Measurements from ENCODE around the gene DCAF5. TPM values are rescaled to one million over a fixed set of nuclear protein-coding genes. Genes with fewer than 3 reads are reported as not detected.
"Not testable (repeated sequence)": the region's sequence is repeated elsewhere in the genome, so short reads cannot be mapped to it uniquely, and the experiment has no call there.

DCAF5 gene
- total RNA-seq, 1 experiment from 2014 or later: 29.1 TPM

DNA sequence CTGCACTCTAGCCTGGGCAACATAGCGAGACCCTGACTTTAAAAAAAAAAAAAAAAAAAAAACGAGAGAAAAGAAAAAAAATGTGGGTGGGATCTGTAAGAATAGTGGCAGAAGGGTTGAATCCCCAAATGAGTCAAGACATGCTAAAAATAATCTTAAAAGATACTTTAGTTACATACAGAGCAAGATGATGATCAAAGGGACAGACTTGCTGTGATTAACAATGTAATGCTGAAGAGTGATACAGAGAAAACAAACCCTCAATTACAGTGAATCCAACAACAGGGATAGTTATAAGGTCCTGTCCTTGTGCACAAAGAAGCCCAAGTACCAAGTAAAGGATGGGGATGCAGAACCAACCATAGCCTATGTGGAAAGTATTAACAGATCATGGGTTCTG is 80.3 kb downstream of the DCAF5 start:
- peaks cover 11% of the 10 kb centered on the region; the same call in 1 of the 2 replicates for H3K79me2 ChIP-seq (ENCODE audit: low read depth)
- H3K27me3 ChIP-seq (ENCODE audit: insufficient read depth, low read depth): no peaks in the 10 kb centered on the region
- no peak overlapping the region for H3K4me2 ChIP-seq
- TF ChIP-seq, protein P1, sequence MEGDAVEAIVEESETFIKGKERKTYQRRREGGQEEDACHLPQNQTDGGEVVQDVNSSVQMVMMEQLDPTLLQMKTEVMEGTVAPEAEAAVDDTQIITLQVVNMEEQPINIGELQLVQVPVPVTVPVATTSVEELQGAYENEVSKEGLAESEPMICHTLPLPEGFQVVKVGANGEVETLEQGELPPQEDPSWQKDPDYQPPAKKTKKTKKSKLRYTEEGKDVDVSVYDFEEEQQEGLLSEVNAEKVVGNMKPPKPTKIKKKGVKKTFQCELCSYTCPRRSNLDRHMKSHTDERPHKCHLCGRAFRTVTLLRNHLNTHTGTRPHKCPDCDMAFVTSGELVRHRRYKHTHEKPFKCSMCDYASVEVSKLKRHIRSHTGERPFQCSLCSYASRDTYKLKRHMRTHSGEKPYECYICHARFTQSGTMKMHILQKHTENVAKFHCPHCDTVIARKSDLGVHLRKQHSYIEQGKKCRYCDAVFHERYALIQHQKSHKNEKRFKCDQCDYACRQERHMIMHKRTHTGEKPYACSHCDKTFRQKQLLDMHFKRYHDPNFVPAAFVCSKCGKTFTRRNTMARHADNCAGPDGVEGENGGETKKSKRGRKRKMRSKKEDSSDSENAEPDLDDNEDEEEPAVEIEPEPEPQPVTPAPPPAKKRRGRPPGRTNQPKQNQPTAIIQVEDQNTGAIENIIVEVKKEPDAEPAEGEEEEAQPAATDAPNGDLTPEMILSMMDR (conservative IDR thresholded peaks at IDR 0.05): no peak
- TF ChIP-seq EZH2 (IDR thresholded peaks at IDR 0.05; ENCODE audit: low read depth): no peak
- H2AFZ ChIP-seq: no peak overlapping the region
- POLR2A ChIA-PET (ENCODE audit: unreplicated experiment): no interaction called here
- H3K9me2 ChIP-seq (ENCODE audit: insufficient read depth): no peaks in the 10 kb centered on the region
- H3K27ac ChIP-seq: no peak overlapping the region
- BruUV-seq (replicated peaks): no TSS peak
- no peaks in the 10 kb centered on the region; the same call in 1 of the 2 replicates for H4K20me1 ChIP-seq (ENCODE audit: insufficient read depth)
- no peak overlapping the region for H3K4me3 ChIP-seq
- no peak for DNase-seq
- H3F3A ChIP-seq (ENCODE audit: insufficient read depth, low read depth): peaks cover 3% of the 10 kb centered on the region; the same call in 1 of the 2 replicates
- peaks cover 16% of the 10 kb centered on the region for H3K4me1 ChIP-seq (replicated peaks; ENCODE audit: insufficient read depth)
- CTCF ChIA-PET: no interaction called here
- H3K9me3 ChIP-seq (ENCODE audit: insufficient read depth, low read depth): no peaks in the 10 kb centered on the region
- intact Hi-C loops (cut with micrococcal nuclease; ENCODE audit: unreplicated experiment): no loop called here
- peaks cover 9% of the 10 kb centered on the region; the same call in 1 of the 2 replicates for H3K36me3 ChIP-seq (ENCODE audit: low read depth)

DNA sequence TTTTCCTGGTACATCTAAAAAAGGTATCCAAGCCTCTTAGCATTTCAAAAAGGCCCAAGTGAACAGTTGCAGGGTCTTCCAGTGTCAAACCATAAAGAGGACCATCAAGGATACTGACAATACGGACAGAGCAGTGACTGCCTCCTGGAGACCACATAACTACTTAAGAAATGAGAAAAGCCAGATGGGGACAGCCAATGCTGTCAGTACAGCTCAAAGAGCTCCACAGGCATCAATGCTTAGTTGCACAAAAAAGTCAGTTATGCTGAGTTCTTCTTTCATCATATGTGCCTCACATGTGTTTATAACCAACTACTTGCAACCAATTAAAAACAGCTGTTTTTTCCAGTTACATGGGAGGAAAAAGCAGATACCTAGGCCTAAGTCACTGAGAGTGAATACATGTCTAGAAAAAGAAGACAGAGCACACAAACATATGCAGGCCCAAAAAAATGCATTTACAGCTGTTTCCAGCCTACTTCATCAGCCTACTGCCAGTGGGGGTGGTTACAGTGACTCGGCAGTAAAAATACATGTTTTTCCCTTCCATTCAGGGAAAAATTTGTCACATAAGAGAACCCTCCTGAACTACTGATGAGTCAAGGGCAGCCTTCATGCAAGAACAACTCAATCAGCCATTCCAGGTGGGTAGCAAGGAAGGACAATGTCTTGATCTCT is 84.0 kb downstream of the DCAF5 start:
- Histone ChIP-seq H3F3A (ENCODE audit: insufficient read depth, low read depth) (no peaks in the 10 kb centered on the region), H3K27ac (no peak overlapping the region), H3K4me3 (no peak overlapping the region), H2AFZ (no peak overlapping the region), H3K9me3 (ENCODE audit: insufficient read depth, low read depth) (no peaks in the 10 kb centered on the region), H3K9me2 (ENCODE audit: insufficient read depth) (no peaks in the 10 kb centered on the region), H3K4me1 (replicated peaks; ENCODE audit: insufficient read depth) (0 out of 2 replicates have a peak, but pooled peaks cover 6% of the 10 kb centered on the region), H3K27me3 (ENCODE audit: insufficient read depth, low read depth) (no peaks in the 10 kb centered on the region), H4K20me1 (ENCODE audit: insufficient read depth) (no peaks in the 10 kb centered on the region), H3K36me3 (ENCODE audit: low read depth) (peaks cover 9% of the 10 kb centered on the region; the same call in 1 of the 2 replicates), H3K79me2 (ENCODE audit: low read depth) (no peaks in the 10 kb centered on the region), H3K4me2 (no peak overlapping the region)
- DNase-seq: no peak
- TF ChIP-seq EZH2 (IDR thresholded peaks at IDR 0.05; ENCODE audit: low read depth): no peak
- TF ChIP-seq, protein P1 (conservative IDR thresholded peaks at IDR 0.05): no peak
- intact Hi-C loops (cut with micrococcal nuclease; ENCODE audit: unreplicated experiment): no loop called here
- POLR2A ChIA-PET (ENCODE audit: unreplicated experiment): interaction anchor here (0.6 kb wide), 1 partner anchor 107 kb away, joined by 9 read pairs; no protein-coding TSS in a partner anchor
- no TSS peak for BruUV-seq (replicated peaks)
- CTCF ChIA-PET: no interaction called here

DNA sequence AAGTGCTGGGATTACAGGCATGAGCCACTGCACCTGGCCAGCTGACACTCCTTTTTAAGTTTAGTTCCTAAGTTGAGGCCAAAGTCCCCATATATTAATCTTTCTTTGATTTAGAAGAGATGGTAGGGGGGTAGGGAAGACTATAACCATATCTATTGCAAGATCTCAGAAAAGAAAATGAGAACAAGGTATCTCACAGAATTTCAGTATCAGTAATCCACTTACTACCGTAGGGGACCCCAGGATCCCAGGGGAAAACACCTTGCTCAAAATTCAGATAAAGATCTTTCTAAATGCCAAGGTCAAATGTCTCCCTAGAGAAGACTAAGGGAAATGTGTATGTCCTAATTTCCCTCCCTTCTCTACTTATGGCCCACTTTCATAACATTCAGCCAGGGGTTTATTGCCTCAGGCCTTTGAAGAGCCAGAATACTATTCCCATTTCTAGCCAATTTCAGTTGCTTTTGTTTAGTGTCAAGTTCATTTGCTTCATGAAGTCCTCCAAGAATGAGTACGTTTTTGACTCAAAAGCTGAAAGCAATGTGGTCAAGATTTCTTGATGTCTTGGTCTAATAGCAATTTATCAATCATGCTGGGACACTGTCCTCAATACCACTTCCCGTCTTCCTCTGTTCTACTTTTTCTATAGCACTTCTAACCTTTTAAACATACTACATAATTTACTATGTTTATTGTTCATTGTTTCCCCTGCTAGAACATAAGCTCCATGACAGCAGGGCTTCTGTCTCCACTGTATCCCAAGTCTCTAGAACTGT is 86.3 kb downstream of the DCAF5 start:
- Histone ChIP-seq H3K27me3 (ENCODE audit: insufficient read depth, low read depth) (no peaks in the 10 kb centered on the region), H3K4me3 (no peak overlapping the region), H3K4me2 (no peak overlapping the region), H3K36me3 (ENCODE audit: low read depth) (peaks cover 14% of the 10 kb centered on the region), H4K20me1 (ENCODE audit: insufficient read depth) (no peaks in the 10 kb centered on the region), H2AFZ (no peak overlapping the region), H3K9me2 (ENCODE audit: insufficient read depth) (no peaks in the 10 kb centered on the region), H3K9me3 (ENCODE audit: insufficient read depth, low read depth) (no peaks in the 10 kb centered on the region), H3F3A (ENCODE audit: insufficient read depth, low read depth) (no peaks in the 10 kb centered on the region), H3K4me1 (replicated peaks; ENCODE audit: insufficient read depth) (0 out of 2 replicates have a peak, but pooled peaks cover 6% of the 10 kb centered on the region), H3K27ac (no peak overlapping the region), H3K79me2 (ENCODE audit: low read depth) (no peaks in the 10 kb centered on the region)
- CTCF ChIA-PET: no interaction called here
- DNase-seq: no peak
- TF ChIP-seq, protein P1 (conservative IDR thresholded peaks at IDR 0.05): no peak
- no peak for TF ChIP-seq EZH2 (IDR thresholded peaks at IDR 0.05; ENCODE audit: low read depth)
- intact Hi-C loops (cut with micrococcal nuclease; ENCODE audit: unreplicated experiment): no loop called here
- no TSS peak for BruUV-seq (replicated peaks)
- POLR2A ChIA-PET (ENCODE audit: unreplicated experiment): no interaction called here

DNA sequence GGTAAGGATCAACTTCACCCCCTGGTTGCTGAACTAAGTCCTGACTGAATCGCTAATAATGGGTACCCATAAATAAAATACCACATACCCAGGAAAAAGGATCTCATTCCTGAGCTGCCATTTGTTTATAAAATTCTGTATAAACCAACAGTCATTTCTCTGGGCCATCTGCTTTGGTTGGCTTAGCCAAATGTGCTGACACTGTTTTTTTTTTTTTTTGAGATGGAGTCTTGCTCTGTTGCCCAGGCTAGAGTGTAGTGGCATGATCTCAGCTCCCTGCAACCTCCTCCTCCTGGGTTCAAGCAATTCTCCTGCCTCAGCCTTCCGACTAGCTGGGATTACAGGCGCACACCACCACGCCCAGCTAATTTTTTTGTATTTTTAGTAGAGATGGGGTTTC is 87.0 kb downstream of the DCAF5 start:
- H3K27me3 ChIP-seq (ENCODE audit: insufficient read depth, low read depth); POLR2A ChIA-PET (ENCODE audit: unreplicated experiment); H4K20me1 ChIP-seq (ENCODE audit: insufficient read depth); CTCF ChIA-PET; H3K79me2 ChIP-seq (ENCODE audit: low read depth); H3K9me2 ChIP-seq (ENCODE audit: insufficient read depth); BruUV-seq (replicated peaks); H3K27ac ChIP-seq; H2AFZ ChIP-seq; H3K4me1 ChIP-seq (replicated peaks; ENCODE audit: insufficient read depth); H3K4me3 ChIP-seq; H3K9me3 ChIP-seq (ENCODE audit: insufficient read depth, low read depth); H3F3A ChIP-seq (ENCODE audit: insufficient read depth, low read depth); intact Hi-C loops (cut with micrococcal nuclease; ENCODE audit: unreplicated experiment); DNase-seq; H3K4me2 ChIP-seq: not testable (repeated sequence)
- peaks cover 14% of the 10 kb centered on the region for H3K36me3 ChIP-seq (ENCODE audit: low read depth)
